AG04450 (cell line): Measurements from ENCODE around the gene STX16. TPM values are rescaled to one million over a fixed set of nuclear protein-coding genes. Genes with fewer than 3 reads are reported as not detected.

ENCODE experiments used
- CTCF ChIA-PET: fragments of 300-600, 350-600 bp; formaldehyde crosslinking; extraction: SDS; loops from one replicate; lab custom pipeline; 2022; ENCODE audit warnings: antibody characterized with exemption, inconsistent platforms; lab: Charles Lee
- POLR2A ChIA-PET: fragments of 350-600 bp; formaldehyde crosslinking; extraction: SDS; loops from one replicate; lab custom pipeline; 2021; ENCODE audit warnings: antibody characterized with exemption, inconsistent platforms; lab: Yijun Ruan, JAX
- DNase-seq: peaks from one replicate; pipeline ENCODE4 v3.0.0-alpha.2; 2011; ENCODE audit warnings: low read depth, low spot score
- H3K27ac ChIP-seq: one replicate; pipeline ENCODE4 v1.5.1; 2012; ENCODE audit warnings: low read depth, low read length, control low read depth
- H3K27me3 ChIP-seq: one replicate; pipeline ENCODE4 v1.6.0; 2012; ENCODE audit warnings: low read length; ENCODE audit not compliant: control insufficient read depth, insufficient read depth
- H3K4me3 ChIP-seq: 2 replicates; pipeline ENCODE4 v1.5.1; 2011; ENCODE audit warnings: mild to moderate bottlenecking, low read depth, low read length, control low read depth
- H3K9me3 ChIP-seq: 2 replicates; pipeline ENCODE4 v1.5.1; 2012; ENCODE audit warnings: low read length; ENCODE audit not compliant: control insufficient read depth, insufficient read depth
- polyA plus RNA-seq: library from polyadenylated mRNA; depleted of rRNA; stranded (reverse); fragments of >200 nt; gene quantifications from 2 replicates; pipeline ENCODE4 v1.2.3, GENCODE V29; 2011
- TF ChIP-seq, protein P1 (sequence below): IDR thresholded peaks from 2 replicates; pipeline ENCODE4 v1.5.1; 2011; ENCODE audit warnings: low read depth, low read length, control low read depth, inconsistent platforms

Gene STX16
- polyA plus RNA-seq, 1 experiment = 51.9 TPM

DNA sequence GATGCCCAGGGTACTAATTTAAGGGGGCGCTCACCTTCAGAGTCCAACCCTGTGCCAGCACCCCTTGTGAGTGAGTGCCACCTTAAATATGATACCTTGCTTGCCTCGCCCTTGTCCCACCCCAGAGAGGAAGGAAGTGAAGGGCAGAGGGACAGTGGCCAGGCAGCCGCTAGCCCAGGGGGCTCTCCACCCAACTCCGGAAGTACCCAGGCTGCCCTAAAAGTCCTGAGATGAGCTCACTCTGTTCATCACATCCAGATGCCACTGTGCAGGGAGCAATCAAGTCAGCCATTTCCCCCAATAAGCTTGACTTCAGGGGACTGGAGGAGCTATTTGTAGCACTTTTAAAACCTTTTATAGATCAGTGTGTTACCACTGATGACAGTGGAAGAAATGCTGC is 25.0 kb upstream of the STX16 start:
- ChIA-PET POLR2A (no interaction called here), CTCF (no interaction called here)
- no peak for DNase-seq
- TF ChIP-seq, protein P1, sequence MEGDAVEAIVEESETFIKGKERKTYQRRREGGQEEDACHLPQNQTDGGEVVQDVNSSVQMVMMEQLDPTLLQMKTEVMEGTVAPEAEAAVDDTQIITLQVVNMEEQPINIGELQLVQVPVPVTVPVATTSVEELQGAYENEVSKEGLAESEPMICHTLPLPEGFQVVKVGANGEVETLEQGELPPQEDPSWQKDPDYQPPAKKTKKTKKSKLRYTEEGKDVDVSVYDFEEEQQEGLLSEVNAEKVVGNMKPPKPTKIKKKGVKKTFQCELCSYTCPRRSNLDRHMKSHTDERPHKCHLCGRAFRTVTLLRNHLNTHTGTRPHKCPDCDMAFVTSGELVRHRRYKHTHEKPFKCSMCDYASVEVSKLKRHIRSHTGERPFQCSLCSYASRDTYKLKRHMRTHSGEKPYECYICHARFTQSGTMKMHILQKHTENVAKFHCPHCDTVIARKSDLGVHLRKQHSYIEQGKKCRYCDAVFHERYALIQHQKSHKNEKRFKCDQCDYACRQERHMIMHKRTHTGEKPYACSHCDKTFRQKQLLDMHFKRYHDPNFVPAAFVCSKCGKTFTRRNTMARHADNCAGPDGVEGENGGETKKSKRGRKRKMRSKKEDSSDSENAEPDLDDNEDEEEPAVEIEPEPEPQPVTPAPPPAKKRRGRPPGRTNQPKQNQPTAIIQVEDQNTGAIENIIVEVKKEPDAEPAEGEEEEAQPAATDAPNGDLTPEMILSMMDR = no peak
- Histone ChIP-seq H3K4me3 (no peak overlapping the region), H3K27ac (no peak overlapping the region), H3K9me3 (peaks cover 17% of the 10 kb centered on the region), H3K27me3 (no peaks in the 10 kb centered on the region)

DNA sequence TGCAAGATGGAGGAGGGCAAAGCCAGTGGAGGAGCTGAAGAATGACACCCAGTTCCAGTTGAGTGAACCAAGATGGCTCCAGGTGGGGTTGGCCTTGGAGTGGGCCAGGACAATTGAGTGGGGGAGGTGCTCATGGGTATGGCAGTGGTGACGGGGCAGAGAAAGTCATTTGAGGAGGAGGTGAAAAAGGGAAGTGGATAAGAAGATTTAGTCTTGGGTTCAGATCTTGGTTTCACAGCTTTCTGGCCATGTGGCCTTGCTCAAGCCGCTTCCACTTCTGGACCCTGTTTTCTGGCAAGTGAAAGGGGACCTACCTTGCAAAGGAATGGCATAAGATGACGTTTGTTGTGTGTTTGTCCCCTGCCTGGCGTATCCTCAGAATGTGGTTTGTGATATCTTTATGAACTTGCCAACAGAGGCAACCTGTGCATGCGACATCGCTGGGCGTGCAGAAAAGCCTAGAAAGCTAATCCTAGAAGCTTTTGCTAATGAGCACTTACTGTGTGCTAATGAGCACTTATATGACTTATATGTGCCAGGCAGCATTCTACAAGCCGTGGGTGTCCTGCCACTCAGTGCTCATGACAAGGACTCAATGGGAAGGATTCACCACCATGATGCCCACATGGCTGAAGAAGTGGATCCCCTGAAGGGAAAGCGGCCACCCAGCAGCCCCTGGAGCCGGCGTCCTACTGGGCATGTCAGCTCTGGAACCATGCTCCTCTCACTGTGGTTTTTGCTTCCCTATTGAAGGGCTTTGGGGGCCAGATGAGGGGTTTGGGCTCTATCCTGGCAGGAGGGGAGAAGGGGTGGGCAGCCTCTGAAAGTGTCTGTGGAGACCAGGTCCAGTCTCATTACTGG is 23.6 kb upstream of the STX16 start:
- CTCF ChIA-PET = interaction anchor here (1.6 kb wide), 1 partner anchor 25 kb away, joined by 4 read pairs; no protein-coding TSS in a partner anchor
- H3K9me3 ChIP-seq = peaks cover 6% of the 10 kb centered on the region
- H3K27me3 ChIP-seq = no peaks in the 10 kb centered on the region
- TF ChIP-seq, protein P1 = no peak
- DNase-seq = no peak
- no peak overlapping the region for H3K27ac ChIP-seq
- H3K4me3 ChIP-seq = no peak overlapping the region
- POLR2A ChIA-PET = no interaction called here

GRCh38 chr20:58628491-58629214 is 22.4 kb upstream of the STX16 start:
- TF ChIP-seq, protein P1 = no peak
- ChIA-PET CTCF (no interaction called here), POLR2A (no interaction called here)
- no peak overlapping the region for H3K27ac ChIP-seq
- no peak overlapping the region for H3K4me3 ChIP-seq
- no peak for DNase-seq
- no peaks in the 10 kb centered on the region for H3K27me3 ChIP-seq
- H3K9me3 ChIP-seq = no peaks in the 10 kb centered on the region; the same call in 1 of the 2 replicates

GRCh38 chr20:58629215-58629580 is 21.9 kb upstream of the STX16 start:
- no peak for DNase-seq
- TF ChIP-seq, protein P1 = no peak
- Histone ChIP-seq H3K27ac (no peak overlapping the region), H3K9me3 (no peaks in the 10 kb centered on the region; the same call in 1 of the 2 replicates), H3K27me3 (no peaks in the 10 kb centered on the region), H3K4me3 (no peak overlapping the region)
- POLR2A ChIA-PET = no interaction called here
- CTCF ChIA-PET = no interaction called here

DNA sequence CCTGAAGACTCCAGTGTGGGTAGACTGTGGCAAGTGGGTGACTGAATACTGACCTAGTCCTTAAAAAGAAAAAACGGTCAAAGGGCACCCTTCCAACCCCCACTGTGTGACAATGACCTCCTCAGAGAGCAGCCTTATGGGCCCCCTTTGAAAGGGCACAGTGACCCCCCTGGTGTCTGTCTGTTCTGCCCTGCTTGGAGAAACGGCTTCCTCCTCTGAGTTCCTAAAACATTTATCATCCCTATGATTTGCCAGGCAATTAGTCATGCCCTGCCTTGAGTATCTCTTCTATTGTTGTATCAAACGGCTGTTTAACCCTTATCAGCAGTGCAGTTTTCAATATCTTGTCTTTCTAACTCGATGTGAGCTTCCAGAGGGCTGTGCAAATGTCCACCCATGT is 21.0 kb upstream of the STX16 start:
- CTCF ChIA-PET = interaction anchor here (1.2 kb wide), 1 partner anchor 11 kb away, joined by 3 read pairs; no protein-coding TSS in a partner anchor
- POLR2A ChIA-PET = no interaction called here
- no peaks in the 10 kb centered on the region; the same call in 1 of the 2 replicates for H3K9me3 ChIP-seq
- no peaks in the 10 kb centered on the region for H3K27me3 ChIP-seq
- no peak overlapping the region for H3K4me3 ChIP-seq
- TF ChIP-seq, protein P1 = no peak
- no peak overlapping the region for H3K27ac ChIP-seq
- DNase-seq = no peak
